ENCODE data around the gene CHD6.

Gene CHD6

GRCh38 chr20:41457173-41457857 lies 160.9 kb downstream of the CHD6 start:
- DNase-seq: no peak

- DNase-seq: no peak
Measured at GRCh38 chr20:41456351-41456750, 161.8 kb downstream of the CHD6 start.

DNA sequence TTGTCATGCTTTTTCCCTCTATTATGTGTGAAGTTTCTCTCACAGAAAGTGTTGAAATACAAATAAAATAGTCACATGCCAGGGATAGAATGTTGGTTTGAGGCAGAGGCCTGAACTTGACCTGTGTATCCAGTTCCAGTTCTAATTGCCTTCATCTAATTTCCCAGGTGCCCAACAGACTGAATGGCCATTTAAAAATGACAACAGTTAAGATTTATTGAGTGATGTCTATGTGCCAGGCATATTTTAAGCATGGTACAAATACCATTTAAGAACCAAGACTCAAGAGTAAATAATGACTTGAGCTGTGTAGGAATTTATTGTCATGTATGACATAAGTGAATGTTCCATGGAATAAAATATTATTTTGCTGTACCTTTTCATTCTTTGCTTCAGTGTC lies 163.9 kb downstream of the CHD6 start:
- no peak for DNase-seq

DNA sequence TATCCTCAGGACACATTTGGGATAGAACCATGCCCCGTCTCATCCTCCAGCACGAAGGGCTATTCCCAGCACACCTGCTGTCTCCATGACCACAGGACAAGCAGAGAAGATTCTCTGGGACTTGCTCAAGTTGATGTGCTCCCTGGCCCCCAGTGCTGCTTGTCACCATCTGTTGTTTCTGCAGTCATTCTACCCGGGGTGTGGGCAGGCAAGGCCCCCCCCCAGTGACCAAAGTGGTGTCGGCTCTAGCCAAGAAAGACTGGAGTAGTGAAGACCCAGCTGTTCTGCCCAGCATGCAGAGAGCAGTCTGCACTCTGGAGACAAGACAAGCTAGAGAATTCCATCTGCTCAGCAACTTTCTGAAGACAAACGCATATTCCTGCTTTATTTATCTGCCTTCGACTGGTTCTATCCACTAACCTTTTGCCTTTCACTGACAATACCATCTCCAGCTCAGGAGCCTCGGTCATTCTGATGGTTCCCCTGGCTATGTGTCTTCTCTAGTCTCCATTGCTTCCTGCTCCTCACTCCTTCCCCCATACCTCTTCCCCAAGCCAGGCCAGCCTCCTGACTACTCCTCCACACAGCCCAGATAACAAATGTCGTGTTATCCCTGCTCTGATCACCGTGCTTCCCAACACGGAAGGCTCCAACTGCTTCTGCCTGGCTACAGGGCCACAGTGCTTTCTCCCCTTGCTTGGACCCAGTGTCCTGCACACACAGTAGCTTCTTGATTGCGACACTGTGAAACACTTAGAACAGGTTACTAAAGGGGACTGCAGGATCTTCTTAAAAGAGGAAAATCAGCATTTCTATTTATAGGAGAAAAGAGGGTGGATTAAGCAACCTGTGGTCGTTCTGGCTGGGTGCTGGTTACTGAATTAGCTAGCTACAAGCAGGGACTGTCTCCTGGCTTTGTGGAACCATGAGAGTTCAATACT lies 164.9 kb downstream of the CHD6 start:
- no peak for DNase-seq

DNA sequence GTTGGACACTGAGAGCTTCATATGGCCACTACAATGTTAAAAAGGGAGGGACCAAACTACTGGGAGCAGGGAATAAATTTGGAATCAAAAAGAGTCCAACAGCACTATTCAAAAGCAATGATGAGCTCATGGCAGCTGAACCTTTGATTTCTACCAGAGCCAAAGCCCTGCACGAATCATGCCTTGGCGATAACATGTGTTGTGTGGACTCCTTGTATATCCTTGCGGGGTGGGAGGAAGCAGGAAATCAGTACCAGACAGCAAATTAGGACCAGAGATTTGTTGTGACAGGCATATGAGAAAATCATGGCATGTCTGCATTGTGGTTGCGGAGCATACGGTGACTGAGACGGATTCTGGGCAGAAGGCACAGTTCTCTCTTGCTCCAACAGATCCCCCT lies 166.0 kb downstream of the CHD6 start:
- no peak for DNase-seq

DNA sequence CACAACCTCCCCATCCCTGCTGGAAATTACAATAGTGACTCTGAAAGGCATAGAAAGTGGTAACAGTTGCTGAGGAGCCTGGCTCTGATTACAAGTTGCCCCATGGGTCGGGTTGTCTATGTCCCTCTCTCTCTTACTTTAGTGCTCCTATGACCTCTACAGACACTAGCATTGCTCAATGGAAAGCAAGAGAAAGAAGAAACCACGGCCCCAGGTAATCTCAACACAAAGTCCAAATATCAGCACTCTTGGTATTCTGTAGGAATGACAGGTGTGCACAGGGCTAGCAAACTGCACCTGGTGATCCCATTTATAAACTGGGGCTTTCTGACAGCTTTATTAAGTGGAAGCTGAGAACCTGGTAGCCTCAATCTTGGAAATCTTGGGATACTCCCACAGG lies 171.2 kb downstream of the CHD6 start:
- no peak for DNase-seq

DNA sequence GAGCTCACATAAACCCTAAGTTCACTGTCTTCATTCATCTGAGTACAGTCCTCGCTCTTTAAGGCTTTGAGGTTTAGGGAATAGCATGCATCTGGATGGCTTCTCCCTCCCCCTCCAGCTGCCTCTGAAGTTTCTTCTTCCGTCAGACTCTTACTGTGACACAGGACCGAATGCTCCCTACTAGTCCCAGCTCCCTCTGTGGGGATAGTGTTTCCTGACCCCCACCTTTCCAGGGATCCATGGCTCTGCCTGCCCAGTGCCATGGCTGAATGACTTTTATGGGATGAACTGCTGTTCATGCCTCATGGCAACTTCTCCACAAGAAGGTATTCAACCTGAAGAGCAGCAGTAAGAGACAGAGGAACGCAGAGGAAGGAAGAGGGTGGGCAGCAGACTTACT lies 171.7 kb downstream of the CHD6 start:
- DNase-seq: no peak

- DNase-seq: no peak
Measured at GRCh38 chr20:41444821-41445220, 173.4 kb downstream of the CHD6 start.

DNA sequence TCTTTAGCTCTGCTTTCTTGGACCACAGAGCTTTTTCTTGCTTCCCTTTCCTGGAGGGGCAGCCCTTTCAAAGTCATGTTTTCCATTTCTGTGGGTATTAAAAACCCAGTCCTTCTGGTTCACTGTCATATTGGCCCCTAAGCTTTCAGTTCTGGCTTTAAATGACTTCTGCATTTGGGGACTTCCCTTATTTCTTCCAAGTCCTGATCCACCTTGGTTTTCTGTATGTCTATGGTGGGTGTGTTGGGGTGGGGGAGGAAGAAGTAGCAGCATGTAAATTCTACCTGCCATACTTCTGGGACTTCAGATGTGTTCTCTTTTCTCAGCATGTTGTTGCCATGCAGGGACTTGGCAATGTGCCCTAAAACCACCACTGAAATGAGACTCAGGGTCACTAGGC lies 174.5 kb downstream of the CHD6 start:
- DNase-seq: peak; percentile 31 to 32

GRCh38 chr20:41440882-41441281 lies 177.3 kb downstream of the CHD6 start:
- DNase-seq: no peak

DNA sequence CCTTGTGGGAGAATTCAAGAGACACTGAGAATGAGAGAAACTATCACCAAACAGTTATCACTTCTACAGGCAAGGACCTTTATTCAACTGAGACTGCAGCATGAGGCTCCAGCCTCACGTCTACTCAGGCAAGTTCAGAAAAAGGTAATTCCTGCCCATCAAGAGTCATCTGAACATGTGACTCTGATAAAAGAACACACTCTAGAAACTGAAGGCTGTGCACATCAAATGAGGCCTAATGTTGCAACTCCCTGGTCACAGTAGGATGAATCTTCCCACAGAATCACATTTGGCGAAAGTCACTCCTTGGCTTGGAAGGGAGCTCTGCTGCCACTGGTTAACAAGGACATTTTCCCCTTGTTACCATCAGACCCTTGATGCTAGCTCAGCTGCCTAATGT lies 180.3 kb downstream of the CHD6 start:
- DNase-seq: peak in 1 of 2 donors; percentile 3

GRCh38 chr20:41436679-41437078 lies 181.5 kb downstream of the CHD6 start:
- DNase-seq: peak in 1 of 2 donors; percentile 15

GRCh38 chr20:41433203-41433602 lies 185.0 kb downstream of the CHD6 start:
- DNase-seq: no peak

DNA sequence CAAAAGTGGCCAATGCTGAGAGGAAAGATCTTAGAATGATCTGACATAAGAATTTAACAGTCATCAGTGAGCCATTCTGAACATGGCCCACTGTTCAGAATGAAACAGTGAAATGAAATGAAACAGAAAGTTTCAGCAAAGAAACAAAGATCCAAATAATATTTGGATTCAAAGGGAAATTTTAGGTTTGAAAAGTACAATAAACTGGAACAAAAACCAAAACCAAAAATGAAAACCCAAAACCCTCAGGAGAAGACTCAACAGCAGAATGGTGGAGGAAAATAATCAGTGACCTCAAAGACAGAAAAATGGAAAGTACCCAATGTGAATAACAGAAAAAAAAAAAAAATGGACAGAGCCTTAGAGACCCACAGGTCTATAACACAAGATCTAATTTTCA lies 185.4 kb downstream of the CHD6 start:
- no peak for DNase-seq

DNA sequence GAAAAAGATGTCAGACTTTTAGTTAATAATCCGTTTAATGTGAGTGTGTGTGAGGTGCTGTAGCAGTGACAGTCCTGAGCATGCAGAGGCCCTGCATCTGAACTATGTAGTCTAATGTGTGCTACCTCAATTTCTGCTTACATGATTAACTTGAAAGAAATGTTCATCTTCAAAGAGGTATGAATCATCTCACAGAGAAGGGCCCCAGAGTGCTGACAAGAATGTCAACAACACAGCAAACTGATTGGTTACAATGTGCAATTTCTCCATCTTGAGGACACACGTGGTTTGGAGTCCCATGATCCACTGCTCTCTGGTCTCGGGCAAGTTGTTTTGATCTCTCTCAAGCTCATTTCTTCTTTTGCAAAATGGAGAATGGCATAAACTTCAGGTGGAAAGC lies 189.9 kb downstream of the CHD6 start:
- no peak for DNase-seq

- DNase-seq: no peak
Measured at GRCh38 chr20:41427833-41428232, 190.3 kb downstream of the CHD6 start.

DNA sequence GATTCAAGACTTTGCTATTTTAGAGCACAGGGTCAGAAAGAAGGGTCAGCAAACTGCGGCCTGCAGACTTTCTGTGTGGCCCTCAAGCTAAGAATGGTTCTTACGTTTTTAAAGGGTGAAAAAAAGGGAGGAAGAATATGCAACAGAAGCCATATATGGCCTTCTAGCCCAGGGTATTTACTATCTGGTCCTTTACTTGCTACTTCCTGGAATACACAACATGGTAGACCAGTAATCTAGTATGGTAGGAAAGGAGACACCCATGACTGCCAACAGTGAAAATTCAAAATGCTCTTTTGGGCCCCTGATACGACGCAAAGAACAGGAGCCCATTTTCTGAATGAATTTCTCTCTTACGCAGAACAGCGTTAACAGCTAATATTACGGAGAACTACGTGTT lies 191.2 kb downstream of the CHD6 start:
- no peak for DNase-seq

DNA sequence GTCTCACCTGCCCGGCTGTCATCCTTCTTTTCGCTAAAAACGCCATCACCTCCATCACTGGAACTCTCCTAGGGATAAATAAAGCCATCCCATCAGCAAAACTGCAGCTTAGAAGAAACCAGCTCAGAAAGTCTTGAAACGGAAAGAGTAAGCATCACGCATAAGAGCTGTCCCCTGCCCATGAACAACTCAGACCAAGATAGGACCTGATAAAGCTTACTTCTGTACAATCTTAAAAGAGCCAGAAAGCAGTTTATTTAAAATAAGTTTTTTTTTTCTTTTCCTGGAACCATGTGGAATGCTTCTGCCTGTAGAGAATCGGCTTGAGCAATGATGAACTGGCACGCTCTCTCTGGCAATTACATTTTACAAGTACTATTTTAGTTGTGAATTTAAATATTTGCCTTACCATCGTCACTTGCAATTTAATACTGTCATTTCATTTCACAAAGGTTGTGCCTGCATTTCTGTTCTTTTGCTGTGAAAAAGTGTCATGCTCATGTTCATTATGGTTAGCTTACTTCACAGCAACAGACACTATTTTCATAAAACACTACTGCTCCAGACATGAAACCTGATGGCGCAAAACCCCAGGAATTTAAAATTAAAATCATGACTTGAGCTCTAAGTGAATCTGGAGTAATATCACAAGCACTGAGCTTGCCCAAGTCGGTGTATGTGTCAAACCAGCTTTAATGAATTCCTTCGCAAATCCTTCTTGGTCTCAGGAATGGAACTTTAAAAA lies 191.9 kb downstream of the CHD6 start:
- no peak for DNase-seq

- DNase-seq: no peak
Measured at GRCh38 chr20:41425180-41425884, 192.8 kb downstream of the CHD6 start.

DNA sequence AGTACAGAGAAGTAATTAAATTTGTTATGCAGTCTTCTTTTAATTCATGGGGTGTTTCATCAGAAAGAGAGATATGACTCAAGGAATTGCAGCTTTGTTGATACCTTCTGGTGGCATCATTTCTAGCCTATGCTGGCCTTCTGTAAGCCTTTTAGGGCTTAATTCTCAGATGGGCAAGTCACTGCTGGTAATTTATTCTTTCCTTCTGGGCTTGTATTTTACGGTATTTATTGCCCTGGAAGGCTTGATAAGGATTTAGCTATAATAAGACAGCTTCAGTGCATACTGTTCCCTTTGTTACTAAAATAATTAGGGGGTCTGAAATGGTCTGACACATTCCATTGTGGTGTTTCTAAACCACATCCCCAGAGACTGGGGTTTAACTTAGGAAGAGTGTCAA lies 193.6 kb downstream of the CHD6 start:
- no peak for DNase-seq

GRCh38 chr20:41424011-41424410 lies 194.2 kb downstream of the CHD6 start:
- no peak for DNase-seq

- no peak for DNase-seq
Measured at GRCh38 chr20:41422953-41423352, 195.2 kb downstream of the CHD6 start.
